Sciatic nerve (tissue), 2 donors: ENCODE measurements around the gene CCDC187. TPM values are rescaled to one million over a fixed set of nuclear protein-coding genes. Genes with fewer than 3 reads are reported as not detected.
"Not testable (repeated sequence)": the region's sequence is repeated elsewhere in the genome, so short reads cannot be mapped to it uniquely, and the experiment has no call there.

Experiments used
- ATAC-seq: fragments of 200-7000 bp; cut with Tn5 transposase; one replicate; pipeline ENCODE4 v1.9.1; 2020; ENCODE audit warnings: mild to moderate bottlenecking, moderate library complexity
- DNase-seq: peaks from one replicate; pipeline ENCODE4 v3.0.0-alpha.2; 2020; ENCODE audit warnings: low spot score
- intact Hi-C: fragments of 100-400 bp; cut with DNase I; formaldehyde crosslinking; loops from one replicate; pipeline ENCODE4 v1.14.2; 2022
- total RNA-seq: library from RNA; stranded (reverse); fragmentation: NEBNext Ultra II Directional; extraction: Animal tissue kit (Norgen Biotek cat#: 25700); gene quantifications from one replicate; pipeline ENCODE4 v1.2.1, GENCODE V29; 2021
- donor health status: DM: no; HTN: no; CAD: no.
- donor health status: DM: no; HTN: no; CAD: no.

Gene CCDC187
- total RNA-seq, 1 donor from 2014 or later = 0.13 TPM

GRCh38 chr9:136239135-136239982, 64.5 kb downstream of the CCDC187 start:
- DNase-seq (no peak), ATAC-seq (no peak)
- intact Hi-C loops = no loop called here

GRCh38 chr9:136238342-136238732, 65.6 kb downstream of the CCDC187 start:
- intact Hi-C loops = no loop called here
- ATAC-seq (no peak), DNase-seq (no peak)

GRCh38 chr9:136237486-136238341, 66.2 kb downstream of the CCDC187 start:
- intact Hi-C loops = no loop called here
- ATAC-seq = no peak
- DNase-seq = no peak

GRCh38 chr9:136236471-136237410, 67.2 kb downstream of the CCDC187 start:
- ATAC-seq, intact Hi-C loops: not testable (repeated sequence)

GRCh38 chr9:136235709-136236455, 68.0 kb downstream of the CCDC187 start:
- intact Hi-C loops = no loop called here
- no peak for ATAC-seq
- DNase-seq = no peak

More at GRCh38 chr9:136236471-136237410, 67.2 kb downstream of the CCDC187 start:
- not testable (repeated sequence) for DNase-seq

- no peak for ATAC-seq
- no peak for DNase-seq
- intact Hi-C loops = no loop called here
These were observed 68.7 kb downstream of the CCDC187 start for GRCh38 chr9:136235171-136235570.

- no peak for ATAC-seq
- intact Hi-C loops = no loop called here
- no peak for DNase-seq
These were observed 69.3 kb downstream of the CCDC187 start for GRCh38 chr9:136234597-136234996.

GRCh38 chr9:136233868-136234267, 70.0 kb downstream of the CCDC187 start:
- intact Hi-C loops = no loop called here
- DNase-seq (no peak), ATAC-seq (no peak)

- intact Hi-C loops = no loop called here
- DNase-seq = no peak
- no peak for ATAC-seq
These were observed 70.5 kb downstream of the CCDC187 start for GRCh38 chr9:136233411-136233810.

- ATAC-seq = no peak
- no peak for DNase-seq
- intact Hi-C loops = no loop called here
These were observed 70.9 kb downstream of the CCDC187 start for GRCh38 chr9:136232969-136233368.

GRCh38 chr9:136231478-136232297, 72.2 kb downstream of the CCDC187 start:
- intact Hi-C loops = no loop called here
- DNase-seq (no peak), ATAC-seq (no peak)

- ATAC-seq = no peak
- intact Hi-C loops = no loop called here
- DNase-seq = no peak
These were observed 73.1 kb downstream of the CCDC187 start for GRCh38 chr9:136230773-136231172.

- no peak for DNase-seq
- intact Hi-C loops = no loop called here
- ATAC-seq = no peak
These were observed 73.5 kb downstream of the CCDC187 start for GRCh38 chr9:136230365-136230764.

- DNase-seq = no peak
- intact Hi-C loops = no loop called here
- ATAC-seq = no peak
These were observed 74.5 kb downstream of the CCDC187 start for GRCh38 chr9:136229096-136230065.

GRCh38 chr9:136228107-136228875, 75.6 kb downstream of the CCDC187 start:
- ATAC-seq = no peak
- intact Hi-C loops = no loop called here
- no peak for DNase-seq
